ENCODE data around the gene ADCY9.

ADCY9 gene

GRCh38 chr16:3984111-3985060 lies 131.9 kb downstream of the ADCY9 start:
- no peak for TF ChIP-seq CTCF (conservative IDR thresholded peaks at IDR 0.05)
- no peak overlapping the region for H3K27ac ChIP-seq

- H3K27ac ChIP-seq, result no peak overlapping the region
- TF ChIP-seq CTCF (conservative IDR thresholded peaks at IDR 0.05), result peak; percentile 85
These were observed 133.1 kb downstream of the ADCY9 start for GRCh38 chr16:3983081-3983520.

- no peak for TF ChIP-seq CTCF (conservative IDR thresholded peaks at IDR 0.05)
- no peak overlapping the region for H3K27ac ChIP-seq
These were observed 134.0 kb downstream of the ADCY9 start for GRCh38 chr16:3982216-3982615.

- TF ChIP-seq CTCF (conservative IDR thresholded peaks at IDR 0.05), result no peak
- H3K27ac ChIP-seq, result no peak overlapping the region
These were observed 135.8 kb downstream of the ADCY9 start for GRCh38 chr16:3980253-3981111.

- no peak overlapping the region for H3K27ac ChIP-seq
- TF ChIP-seq CTCF (conservative IDR thresholded peaks at IDR 0.05), result no peak
These were observed 136.7 kb downstream of the ADCY9 start for GRCh38 chr16:3979518-3979917.

GRCh38 chr16:3979070-3979469 lies 137.2 kb downstream of the ADCY9 start:
- H3K27ac ChIP-seq, result no peak overlapping the region
- TF ChIP-seq CTCF (conservative IDR thresholded peaks at IDR 0.05), result no peak

- H3K27ac ChIP-seq, result no peak overlapping the region
- TF ChIP-seq CTCF (conservative IDR thresholded peaks at IDR 0.05), result no peak
These were observed 138.9 kb downstream of the ADCY9 start for GRCh38 chr16:3977376-3977775.
